SU-DHL-6 (cell line): ENCODE data around the gene CGA.

ENCODE experiments used
- CTCF ChIP-seq: fragments of 200-600 bp; sonication (generic); IDR thresholded peaks from one replicate; pipeline ENCODE4 v1.5.1; 2017; ENCODE audit warnings: antibody characterized with exemption, mild to moderate bottlenecking, low read length, moderate library complexity; ENCODE audit not compliant: insufficient read depth, poor library complexity, severe bottlenecking
- EZH2phosphoT487 ChIP-seq: fragments of 200-600 bp; sonication (generic), shearing (Covaris generic); conservative IDR thresholded peaks from 2 replicates; pipeline ENCODE4 v1.6.1; 2018; ENCODE audit warnings: mild to moderate bottlenecking, antibody characterized with exemption, low read length, moderate library complexity, mixed read lengths

DNA sequence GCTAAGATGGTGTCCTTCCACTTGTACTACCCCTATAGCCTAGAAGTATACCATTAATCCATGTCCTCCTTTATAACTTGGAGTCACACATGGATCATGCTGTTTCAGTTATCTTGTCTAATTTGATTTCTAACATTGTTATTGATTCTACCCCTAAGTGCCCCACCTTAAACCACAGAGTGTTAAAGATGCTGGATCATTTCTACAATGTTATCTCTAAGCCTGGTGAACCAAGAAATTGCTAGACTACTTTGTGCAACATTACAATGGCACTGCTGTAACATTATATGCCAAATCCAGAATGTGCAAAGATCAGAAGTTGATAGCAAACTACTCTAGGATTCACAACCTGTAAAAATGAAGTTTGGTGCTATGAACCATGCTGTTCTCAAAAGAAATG is 1.7 kb downstream of the CGA start:
- TF ChIP-seq EZH2phosphoT487 (no peak), CTCF (no peak)
